ENCODE measurements around the gene CERKL.

Gene CERKL

GRCh38 chr2:181614874-181615638 is 41.8 kb downstream of the CERKL start:
- no peak for TF ChIP-seq SNAI2 (CRISPR knock-in tag; IDR thresholded peaks at IDR 0.05)
- no peak for TF ChIP-seq RARB (CRISPR knock-in tag; IDR thresholded peaks at IDR 0.05)
- no peak for TF ChIP-seq ZFP3 (CRISPR knock-in tag; IDR thresholded peaks at IDR 0.05)
- no peak for TF ChIP-seq CSDC2 (CRISPR knock-in tag; IDR thresholded peaks at IDR 0.05)
- no peak for TF ChIP-seq ZNF8 (CRISPR knock-in tag; IDR thresholded peaks at IDR 0.05)
- no peak for TF ChIP-seq ISL1 (CRISPR knock-in tag; IDR thresholded peaks at IDR 0.05)
- no peak for TF ChIP-seq OSR1 (CRISPR knock-in tag; IDR thresholded peaks at IDR 0.05)
- TF ChIP-seq POU6F1 (CRISPR knock-in tag; IDR thresholded peaks at IDR 0.05; ENCODE audit: borderline replicate concordance, low read depth), result no peak
- TF ChIP-seq ESRRG (CRISPR knock-in tag; IDR thresholded peaks at IDR 0.05), result no peak
- TF ChIP-seq BACH2 (CRISPR knock-in tag; IDR thresholded peaks at IDR 0.05; ENCODE audit: borderline replicate concordance), result no peak
- TF ChIP-seq, protein P1, sequence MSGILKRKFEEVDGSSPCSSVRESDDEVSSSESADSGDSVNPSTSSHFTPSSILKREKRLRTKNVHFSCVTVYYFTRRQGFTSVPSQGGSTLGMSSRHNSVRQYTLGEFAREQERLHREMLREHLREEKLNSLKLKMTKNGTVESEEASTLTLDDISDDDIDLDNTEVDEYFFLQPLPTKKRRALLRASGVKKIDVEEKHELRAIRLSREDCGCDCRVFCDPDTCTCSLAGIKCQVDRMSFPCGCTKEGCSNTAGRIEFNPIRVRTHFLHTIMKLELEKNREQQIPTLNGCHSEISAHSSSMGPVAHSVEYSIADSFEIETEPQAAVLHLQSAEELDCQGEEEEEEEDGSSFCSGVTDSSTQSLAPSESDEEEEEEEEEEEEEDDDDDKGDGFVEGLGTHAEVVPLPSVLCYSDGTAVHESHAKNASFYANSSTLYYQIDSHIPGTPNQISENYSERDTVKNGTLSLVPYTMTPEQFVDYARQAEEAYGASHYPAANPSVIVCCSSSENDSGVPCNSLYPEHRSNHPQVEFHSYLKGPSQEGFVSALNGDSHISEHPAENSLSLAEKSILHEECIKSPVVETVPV (CRISPR knock-in tag; IDR thresholded peaks at IDR 0.05), result no peak
- no peak for TF ChIP-seq TSHZ2 (CRISPR knock-in tag; IDR thresholded peaks at IDR 0.05)
- TF ChIP-seq ZC3H10 (CRISPR knock-in tag; IDR thresholded peaks at IDR 0.05), result no peak
- TF ChIP-seq ZNF70 (CRISPR knock-in tag; IDR thresholded peaks at IDR 0.05), result no peak
- TF ChIP-seq ZNF565 (CRISPR knock-in tag; conservative IDR thresholded peaks at IDR 0.05; ENCODE audit: low read depth), result no peak
- no peak for ATAC-seq

GRCh38 chr2:181613241-181613640 is 43.7 kb downstream of the CERKL start:
- TF ChIP-seq, protein P1 (CRISPR knock-in tag; IDR thresholded peaks at IDR 0.05), result no peak
- no peak for TF ChIP-seq POU6F1 (CRISPR knock-in tag; IDR thresholded peaks at IDR 0.05; ENCODE audit: borderline replicate concordance, low read depth)
- no peak for TF ChIP-seq ZNF8 (CRISPR knock-in tag; IDR thresholded peaks at IDR 0.05)
- no peak for TF ChIP-seq ZC3H10 (CRISPR knock-in tag; IDR thresholded peaks at IDR 0.05)
- TF ChIP-seq, protein P2, sequence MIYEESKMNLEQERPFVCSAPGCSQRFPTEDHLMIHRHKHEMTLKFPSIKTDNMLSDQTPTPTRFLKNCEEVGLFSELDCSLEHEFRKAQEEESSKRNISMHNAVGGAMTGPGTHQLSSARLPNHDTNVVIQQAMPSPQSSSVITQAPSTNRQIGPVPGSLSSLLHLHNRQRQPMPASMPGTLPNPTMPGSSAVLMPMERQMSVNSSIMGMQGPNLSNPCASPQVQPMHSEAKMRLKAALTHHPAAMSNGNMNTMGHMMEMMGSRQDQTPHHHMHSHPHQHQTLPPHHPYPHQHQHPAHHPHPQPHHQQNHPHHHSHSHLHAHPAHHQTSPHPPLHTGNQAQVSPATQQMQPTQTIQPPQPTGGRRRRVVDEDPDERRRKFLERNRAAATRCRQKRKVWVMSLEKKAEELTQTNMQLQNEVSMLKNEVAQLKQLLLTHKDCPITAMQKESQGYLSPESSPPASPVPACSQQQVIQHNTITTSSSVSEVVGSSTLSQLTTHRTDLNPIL (CRISPR knock-in tag; IDR thresholded peaks at IDR 0.05; ENCODE audit: low read depth), result no peak
- TF ChIP-seq PATZ1 (CRISPR knock-in tag; IDR thresholded peaks at IDR 0.05; ENCODE audit: borderline replicate concordance), result no peak
- no peak for TF ChIP-seq GLIS3 (CRISPR knock-in tag; IDR thresholded peaks at IDR 0.05)
- ATAC-seq, result no peak

Measured in SK-N-SH treated with all-trans-retinoic acid at 6 μM for 48 hours (cell line).